HepG2 (cell line): ENCODE data around the gene RNF133. TPM values are rescaled to one million over a fixed set of nuclear protein-coding genes. Genes with fewer than 3 reads are reported as not detected.
"Not testable (repeated sequence)": the region's sequence is repeated elsewhere in the genome, so short reads cannot be mapped to it uniquely, and the experiment has no call there.

ENCODE experiments used
- ARNT2 ChIP-seq: sonication (generic); formaldehyde crosslinking; IDR thresholded peaks from 2 replicates; pipeline ENCODE4 v1.8.0; 2022; ENCODE audit warnings: mild to moderate bottlenecking, low read depth, missing genetic modification reagents, moderate library complexity
- CCDC6 ChIP-seq: sonication (generic); formaldehyde crosslinking; IDR thresholded peaks from 2 replicates; pipeline ENCODE4 v1.8.1; 2022; ENCODE audit warnings: mild to moderate bottlenecking, missing genetic modification reagents, moderate library complexity
- CREB1 ChIP-seq, 2 experiments: fragments of 450-650 bp in 1 of 2; IDR thresholded peaks; 2 replicates each; pipeline ENCODE4 v1.6.1; 2016 to 2017; ENCODE audit warnings: control low read depth in 1 of 2, mild to moderate bottlenecking in 1 of 2, missing compliant biosample characterization in 1 of 2, missing genetic modification characterization in 1 of 2
- HDAC2 ChIP-seq: sonication (generic); formaldehyde crosslinking; IDR thresholded peaks from 2 replicates; pipeline ENCODE4 v1.4.0; 2020; ENCODE audit warnings: missing genetic modification reagents
- ISL2 ChIP-seq: sonication (generic); formaldehyde crosslinking; IDR thresholded peaks from 2 replicates; pipeline ENCODE4 v1.5.0; 2020; ENCODE audit warnings: missing genetic modification reagents
- KDM1A ChIP-seq: IDR thresholded peaks from 2 replicates; pipeline ENCODE4 v1.6.1; 2016; ENCODE audit warnings: missing compliant biosample characterization
- KDM3A ChIP-seq: IDR thresholded peaks from 2 replicates; pipeline ENCODE4 v1.6.1; 2018; ENCODE audit warnings: low read depth, missing compliant biosample characterization
- MEF2D ChIP-seq: sonication (generic); formaldehyde crosslinking; IDR thresholded peaks from 2 replicates; pipeline ENCODE4 v1.5.1; 2020; ENCODE audit warnings: mild to moderate bottlenecking, missing genetic modification reagents
- MEIS2 ChIP-seq: sonication (generic); formaldehyde crosslinking; IDR thresholded peaks from 2 replicates; pipeline ENCODE4 v1.9.0; 2021; ENCODE audit warnings: mild to moderate bottlenecking, missing genetic modification reagents
- MIER3 ChIP-seq: IDR thresholded peaks from 2 replicates; pipeline ENCODE4 v1.6.1; 2016; ENCODE audit warnings: missing compliant biosample characterization, borderline replicate concordance
- NFIC ChIP-seq: IDR thresholded peaks from 2 replicates; pipeline ENCODE4 v1.6.1; 2012; ENCODE audit warnings: mild to moderate bottlenecking, low read length, inconsistent platforms
- NONO ChIP-seq, 2 experiments: fragments of 450-650 bp in 1 of 2; sonication (generic) in 1 of 2; formaldehyde crosslinking in 1 of 2; IDR thresholded peaks in 1 of 2; conservative IDR thresholded peaks in 1 of 2; 2 replicates each; pipeline versions ENCODE4 v1.6.1 to v1.8.0; 2017 to 2022; ENCODE audit warnings: mild to moderate bottlenecking in 1 of 2, missing genetic modification reagents in 1 of 2, moderate library complexity in 1 of 2
- NR2C2 ChIP-seq: sonication (generic); formaldehyde crosslinking; IDR thresholded peaks from 2 replicates; pipeline ENCODE4 v1.4.0; 2020; ENCODE audit warnings: missing genetic modification reagents, mild to moderate bottlenecking, moderate library complexity, borderline replicate concordance
- REPIN1 ChIP-seq: sonication (generic); formaldehyde crosslinking; IDR thresholded peaks from 2 replicates; pipeline ENCODE4 v1.8.0; 2022; ENCODE audit warnings: missing genetic modification reagents, low read depth, mild to moderate bottlenecking, borderline replicate concordance
- SKI ChIP-seq: fragments of 450-650 bp; IDR thresholded peaks from one replicate; pipeline ENCODE4 v1.6.1; 2018; ENCODE audit warnings: mild to moderate bottlenecking; ENCODE audit not compliant: partially characterized antibody
- TCF12 ChIP-seq, 2 experiments: fragments of 450-650 bp in 1 of 2; sonication (generic) in 1 of 2; formaldehyde crosslinking in 1 of 2; IDR thresholded peaks; 2 replicates each; pipeline versions ENCODE4 v1.6.1 to v1.8.0; 2017 to 2022; ENCODE audit warnings: antibody characterized with exemption in 1 of 2, mild to moderate bottlenecking in 1 of 2, missing genetic modification reagents in 1 of 2, moderate library complexity in 1 of 2
- ZFP90 ChIP-seq: sonication (generic); formaldehyde crosslinking; IDR thresholded peaks from 2 replicates; pipeline ENCODE4 v1.8.0; 2022; ENCODE audit warnings: missing genetic modification reagents, mild to moderate bottlenecking, inconsistent platforms, borderline replicate concordance
- ZKSCAN8 ChIP-seq: IDR thresholded peaks from 2 replicates; pipeline ENCODE4 v1.6.1; 2016; ENCODE audit warnings: borderline replicate concordance, missing genetic modification reagents, missing compliant biosample characterization
- ZNF343 ChIP-seq: sonication (generic); formaldehyde crosslinking; IDR thresholded peaks from 2 replicates; pipeline ENCODE4 v1.4.0; 2020; ENCODE audit warnings: mild to moderate bottlenecking, missing genetic modification reagents
- ZNF614 ChIP-seq: IDR thresholded peaks from 2 replicates; pipeline ENCODE4 v1.6.1; 2018; ENCODE audit warnings: missing biosample characterization, missing genetic modification reagents, inconsistent platforms, borderline replicate concordance
- ZNF766 ChIP-seq: sonication (generic); formaldehyde crosslinking; IDR thresholded peaks from 2 replicates; pipeline ENCODE4 v1.5.0; 2020; ENCODE audit warnings: missing genetic modification reagents, borderline replicate concordance
- polyA plus RNA-seq, 8 experiments: library from polyadenylated mRNA; depleted of rRNA in 3 of 8; stranded (reverse) in 7 of 8; unstranded in 1 of 8; fragments of >200 nt; fragmentation: Illumina TruSeq in 4 of 8; extraction: Trizol in 4 of 8; gene quantifications; 2 replicates each; pipeline versions ENCODE4 v1.2.1 to v1.2.3, GENCODE V29; 2011 to 2016; ENCODE audit warnings: low read depth in 4 of 8, missing spikeins in 1 of 8, mixed read lengths in 1 of 8; ENCODE audit not compliant: insufficient read depth in 1 of 8
- total RNA-seq, 5 experiments: library from RNA; depleted of rRNA; stranded (reverse); fragments of >200 nt; fragmentation: Illumina TruSeq; extraction: Trizol; gene quantifications; 2 replicates each; pipeline ENCODE4 v1.2.3, GENCODE V29; 2016; ENCODE audit warnings: low read depth in 1 of 5
- TF ChIP-seq, protein P1 (sequence below): IDR thresholded peaks from 2 replicates; pipeline ENCODE4 v1.6.1; 2016; ENCODE audit warnings: low read depth, borderline replicate concordance
- TF ChIP-seq, protein P2 (sequence below): sonication (generic); formaldehyde crosslinking; IDR thresholded peaks from 2 replicates; pipeline ENCODE4 v1.4.0; 2020; ENCODE audit warnings: missing genetic modification reagents, mild to moderate bottlenecking, borderline replicate concordance
- TF ChIP-seq, protein P3 (sequence below): sonication (generic); formaldehyde crosslinking; IDR thresholded peaks from 2 replicates; pipeline ENCODE4 v1.4.0; 2020; ENCODE audit warnings: missing genetic modification reagents
- TF ChIP-seq, protein P4 (sequence below): sonication (generic); formaldehyde crosslinking; IDR thresholded peaks from 2 replicates; pipeline ENCODE4 v1.4.0; 2020; ENCODE audit warnings: missing genetic modification reagents, borderline replicate concordance

RNF133 gene
- total and polyA plus RNA-seq, 2 of the 13 experiments (the other 11 are each of a cell fraction or from before 2014, with no cell fraction given): 0.13 to 1.00 TPM

DNA sequence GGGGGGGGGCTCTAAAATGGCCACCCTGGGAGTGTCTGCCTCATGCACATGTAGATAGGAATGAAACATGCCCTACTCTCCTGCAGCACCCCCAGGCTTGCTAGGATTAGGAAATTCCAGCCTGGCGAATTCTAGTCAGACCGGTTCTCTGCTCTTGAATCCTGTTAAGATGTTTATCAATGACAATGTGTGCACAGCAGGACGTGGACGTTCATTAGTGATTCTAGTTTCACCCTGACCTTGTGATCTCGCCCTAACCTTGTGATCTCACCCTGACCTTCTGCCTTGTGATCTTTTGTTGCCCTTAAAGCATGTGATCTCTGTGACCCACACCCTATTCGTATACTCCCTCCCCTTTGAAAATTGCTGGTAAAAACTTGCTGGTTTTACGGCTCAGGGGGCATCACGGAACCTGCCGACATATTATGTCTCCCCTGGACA is 19.6 kb downstream of the RNF133 start (continued):
- TF ChIP-seq NONO, TCF12 (IDR thresholded peaks at IDR 0.05): not testable (repeated sequence)
- TF ChIP-seq NONO (CRISPR knock-in tag; conservative IDR thresholded peaks at IDR 0.05): peak; percentile 90
- peak; percentile 63 for TF ChIP-seq CREB1 (IDR thresholded peaks at IDR 0.05)
- TF ChIP-seq CREB1 (CRISPR knock-in tag; IDR thresholded peaks at IDR 0.05): peak; percentile 26; the same call in 1 of the 2 replicates
- 0 out of 2 replicates have a peak, but pooled peaks have one; percentile 68 for TF ChIP-seq TCF12 (CRISPR knock-in tag; IDR thresholded peaks at IDR 0.05)
- TF ChIP-seq, protein P1, sequence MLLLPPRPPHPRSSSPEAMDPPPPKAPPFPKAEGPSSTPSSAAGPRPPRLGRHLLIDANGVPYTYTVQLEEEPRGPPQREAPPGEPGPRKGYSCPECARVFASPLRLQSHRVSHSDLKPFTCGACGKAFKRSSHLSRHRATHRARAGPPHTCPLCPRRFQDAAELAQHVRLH (CRISPR knock-in tag): peak; percentile 57; the same call in 1 of the 2 replicates
- TF ChIP-seq ZKSCAN8: peak; percentile 65; the same call in 1 of the 2 replicates
- TF ChIP-seq, protein P2, sequence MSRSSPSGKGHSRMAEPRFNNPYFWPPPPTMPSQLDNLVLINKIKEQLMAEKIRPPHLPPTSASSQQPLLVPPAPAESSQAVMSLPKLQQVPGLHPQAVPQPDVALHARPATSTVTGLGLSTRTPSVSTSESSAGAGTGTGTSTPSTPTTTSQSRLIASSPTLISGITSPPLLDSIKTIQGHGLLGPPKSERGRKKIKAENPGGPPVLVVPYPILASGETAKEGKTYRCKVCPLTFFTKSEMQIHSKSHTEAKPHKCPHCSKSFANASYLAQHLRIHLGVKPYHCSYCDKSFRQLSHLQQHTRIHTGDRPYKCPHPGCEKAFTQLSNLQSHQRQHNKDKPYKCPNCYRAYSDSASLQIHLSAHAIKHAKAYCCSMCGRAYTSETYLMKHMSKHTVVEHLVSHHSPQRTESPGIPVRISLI (CRISPR knock-in tag): peak; percentile 46; the same call in 1 of the 2 replicates
- peak; percentile 95 for TF ChIP-seq ISL2
- TF ChIP-seq ZFP90 (CRISPR knock-in tag): peak; percentile 55; the same call in 1 of the 2 replicates
- 0 out of 2 replicates have a peak, but pooled peaks have one; percentile 45 for TF ChIP-seq ZNF614
- 0 out of 2 replicates have a peak, but pooled peaks have one; percentile 30 for TF ChIP-seq ZNF766 (CRISPR knock-in tag)
- peak; percentile 61; the same call in 1 of the 2 replicates for TF ChIP-seq ARNT2 (CRISPR knock-in tag)
- peak; percentile 81 for TF ChIP-seq REPIN1 (CRISPR knock-in tag)
- TF ChIP-seq MEIS2 (CRISPR knock-in tag): peak; percentile 76; the same call in 1 of the 2 replicates
- peak; percentile 39; the same call in 1 of the 2 replicates for TF ChIP-seq CCDC6 (CRISPR knock-in tag)
- TF ChIP-seq MEF2D (CRISPR knock-in tag): peak; percentile 82
- peak; percentile 81 for TF ChIP-seq KDM1A
- peak; percentile 79; the same call in 1 of the 2 replicates for TF ChIP-seq MIER3 (CRISPR knock-in tag)
- TF ChIP-seq HDAC2: peak; percentile 92
- peak; percentile 75 for TF ChIP-seq NFIC
- peak; percentile 20; the same call in 1 of the 2 replicates for TF ChIP-seq ZNF343
- TF ChIP-seq NR2C2 (CRISPR knock-in tag): peak; percentile 89
- TF ChIP-seq, protein P3, sequence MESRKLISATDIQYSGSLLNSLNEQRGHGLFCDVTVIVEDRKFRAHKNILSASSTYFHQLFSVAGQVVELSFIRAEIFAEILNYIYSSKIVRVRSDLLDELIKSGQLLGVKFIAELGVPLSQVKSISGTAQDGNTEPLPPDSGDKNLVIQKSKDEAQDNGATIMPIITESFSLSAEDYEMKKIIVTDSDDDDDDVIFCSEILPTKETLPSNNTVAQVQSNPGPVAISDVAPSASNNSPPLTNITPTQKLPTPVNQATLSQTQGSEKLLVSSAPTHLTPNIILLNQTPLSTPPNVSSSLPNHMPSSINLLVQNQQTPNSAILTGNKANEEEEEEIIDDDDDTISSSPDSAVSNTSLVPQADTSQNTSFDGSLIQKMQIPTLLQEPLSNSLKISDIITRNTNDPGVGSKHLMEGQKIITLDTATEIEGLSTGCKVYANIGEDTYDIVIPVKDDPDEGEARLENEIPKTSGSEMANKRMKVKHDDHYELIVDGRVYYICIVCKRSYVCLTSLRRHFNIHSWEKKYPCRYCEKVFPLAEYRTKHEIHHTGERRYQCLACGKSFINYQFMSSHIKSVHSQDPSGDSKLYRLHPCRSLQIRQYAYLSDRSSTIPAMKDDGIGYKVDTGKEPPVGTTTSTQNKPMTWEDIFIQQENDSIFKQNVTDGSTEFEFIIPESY: peak; percentile 46; the same call in 1 of the 2 replicates
- peak; percentile 59 for TF ChIP-seq SKI
- peak; percentile 44; the same call in 1 of the 2 replicates for TF ChIP-seq KDM3A
- TF ChIP-seq, protein P4, sequence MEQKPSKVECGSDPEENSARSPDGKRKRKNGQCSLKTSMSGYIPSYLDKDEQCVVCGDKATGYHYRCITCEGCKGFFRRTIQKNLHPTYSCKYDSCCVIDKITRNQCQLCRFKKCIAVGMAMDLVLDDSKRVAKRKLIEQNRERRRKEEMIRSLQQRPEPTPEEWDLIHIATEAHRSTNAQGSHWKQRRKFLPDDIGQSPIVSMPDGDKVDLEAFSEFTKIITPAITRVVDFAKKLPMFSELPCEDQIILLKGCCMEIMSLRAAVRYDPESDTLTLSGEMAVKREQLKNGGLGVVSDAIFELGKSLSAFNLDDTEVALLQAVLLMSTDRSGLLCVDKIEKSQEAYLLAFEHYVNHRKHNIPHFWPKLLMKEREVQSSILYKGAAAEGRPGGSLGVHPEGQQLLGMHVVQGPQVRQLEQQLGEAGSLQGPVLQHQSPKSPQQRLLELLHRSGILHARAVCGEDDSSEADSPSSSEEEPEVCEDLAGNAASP (CRISPR knock-in tag): peak; percentile 40; the same call in 1 of the 2 replicates
